Measurements from ENCODE around the gene CCNF.
"Not testable (repeated sequence)": the region's sequence is repeated elsewhere in the genome, so short reads cannot be mapped to it uniquely, and the experiment has no call there.

CCNF gene

GRCh38 chr16:2474877-2475412 lies 45.7 kb downstream of the CCNF start, which contains the start of gene TBC1D24:
Gene TBC1D24, plus strand, starts transcription at chr16:2475127. Its CDS starts 21,022 bp downstream, at chr16:2496149.
- no peaks in the 10 kb centered on the region for H3K27me3 ChIP-seq (replicated peaks; ENCODE audit: control insufficient read depth, insufficient read depth, low read length)
- H3K36me3 ChIP-seq (ENCODE audit: control insufficient read depth, insufficient read depth, low read length, severe bottlenecking) = no peaks in the 10 kb centered on the region
- H3K4me3 ChIP-seq (ENCODE audit: low read length) = peak within 1 kb of the TSS; percentile 86
- H3K9ac ChIP-seq (ENCODE audit: low read length) = peak within 1 kb of the TSS; percentile 91
- no peaks in the 10 kb centered on the region for H3K9me3 ChIP-seq (ENCODE audit: control insufficient read depth, low read length)
- H3K4me1 ChIP-seq (ENCODE audit: control insufficient read depth, insufficient read depth, low read length) = peaks cover 7% of the 10 kb centered on the region
- peak; percentile 96 for DNase-seq (ENCODE audit: low read depth)

GRCh38 chr16:2475413-2476344 lies 46.4 kb downstream of the CCNF start:
- Histone ChIP-seq H3K27me3 (replicated peaks; ENCODE audit: control insufficient read depth, insufficient read depth, low read length) (no peaks in the 10 kb centered on the region), H3K9ac (ENCODE audit: low read length) (peak overlapping the region; percentile 84), H3K4me3 (ENCODE audit: low read length) (peak overlapping the region; percentile 83), H3K4me1 (ENCODE audit: control insufficient read depth, insufficient read depth, low read length) (peaks cover 7% of the 10 kb centered on the region), H3K9me3 (ENCODE audit: control insufficient read depth, low read length) (no peaks in the 10 kb centered on the region), H3K36me3 (ENCODE audit: control insufficient read depth, insufficient read depth, low read length, severe bottlenecking) (no peaks in the 10 kb centered on the region)
- DNase-seq (ENCODE audit: low read depth) = peak; percentile 52

GRCh38 chr16:2476345-2476720 lies 47.1 kb downstream of the CCNF start:
- Histone ChIP-seq H3K9ac (ENCODE audit: low read length) (peak overlapping the region; percentile 84), H3K9me3 (ENCODE audit: control insufficient read depth, low read length) (no peaks in the 10 kb centered on the region), H3K27me3 (replicated peaks; ENCODE audit: control insufficient read depth, insufficient read depth, low read length) (no peaks in the 10 kb centered on the region), H3K4me3 (ENCODE audit: low read length) (peak overlapping the region; percentile 83), H3K4me1 (ENCODE audit: control insufficient read depth, insufficient read depth, low read length) (peaks cover 7% of the 10 kb centered on the region), H3K36me3 (ENCODE audit: control insufficient read depth, insufficient read depth, low read length, severe bottlenecking) (no peaks in the 10 kb centered on the region)
- no peak for DNase-seq (ENCODE audit: low read depth)

GRCh38 chr16:2476741-2477140 lies 47.5 kb downstream of the CCNF start:
- no peak overlapping the region for H3K9ac ChIP-seq (ENCODE audit: low read length)
- no peaks in the 10 kb centered on the region for H3K9me3 ChIP-seq (ENCODE audit: control insufficient read depth, low read length)
- no peaks in the 10 kb centered on the region for H3K36me3 ChIP-seq (ENCODE audit: control insufficient read depth, insufficient read depth, low read length, severe bottlenecking)
- no peak for DNase-seq (ENCODE audit: low read depth)
- no peak overlapping the region for H3K4me3 ChIP-seq (ENCODE audit: low read length)
- peaks cover 7% of the 10 kb centered on the region for H3K4me1 ChIP-seq (ENCODE audit: control insufficient read depth, insufficient read depth, low read length)
- H3K27me3 ChIP-seq (replicated peaks; ENCODE audit: control insufficient read depth, insufficient read depth, low read length) = no peaks in the 10 kb centered on the region

GRCh38 chr16:2477327-2477726 lies 48.1 kb downstream of the CCNF start:
- H3K4me1 ChIP-seq (ENCODE audit: control insufficient read depth, insufficient read depth, low read length) = peaks cover 7% of the 10 kb centered on the region
- H3K4me3 ChIP-seq (ENCODE audit: low read length) = no peak overlapping the region
- no peaks in the 10 kb centered on the region for H3K36me3 ChIP-seq (ENCODE audit: control insufficient read depth, insufficient read depth, low read length, severe bottlenecking)

GRCh38 chr16:2478279-2478678 lies 49.0 kb downstream of the CCNF start:
- no peak overlapping the region for H3K4me3 ChIP-seq (ENCODE audit: low read length)
- no peaks in the 10 kb centered on the region for H3K9me3 ChIP-seq (ENCODE audit: control insufficient read depth, low read length)
- H3K27me3 ChIP-seq (replicated peaks; ENCODE audit: control insufficient read depth, insufficient read depth, low read length) = no peaks in the 10 kb centered on the region
- H3K36me3 ChIP-seq (ENCODE audit: control insufficient read depth, insufficient read depth, low read length, severe bottlenecking) = no peaks in the 10 kb centered on the region
- H3K9ac ChIP-seq (ENCODE audit: low read length) = no peak overlapping the region
- peaks cover 16% of the 10 kb centered on the region for H3K4me1 ChIP-seq (ENCODE audit: control insufficient read depth, insufficient read depth, low read length)
- no peak for DNase-seq (ENCODE audit: low read depth)

More at GRCh38 chr16:2477327-2477726, 48.1 kb downstream of the CCNF start:
- H3K9ac ChIP-seq (ENCODE audit: low read length) = no peak overlapping the region
- no peaks in the 10 kb centered on the region for H3K9me3 ChIP-seq (ENCODE audit: control insufficient read depth, low read length)
- no peak for DNase-seq (ENCODE audit: low read depth)
- no peaks in the 10 kb centered on the region for H3K27me3 ChIP-seq (replicated peaks; ENCODE audit: control insufficient read depth, insufficient read depth, low read length)

DNA sequence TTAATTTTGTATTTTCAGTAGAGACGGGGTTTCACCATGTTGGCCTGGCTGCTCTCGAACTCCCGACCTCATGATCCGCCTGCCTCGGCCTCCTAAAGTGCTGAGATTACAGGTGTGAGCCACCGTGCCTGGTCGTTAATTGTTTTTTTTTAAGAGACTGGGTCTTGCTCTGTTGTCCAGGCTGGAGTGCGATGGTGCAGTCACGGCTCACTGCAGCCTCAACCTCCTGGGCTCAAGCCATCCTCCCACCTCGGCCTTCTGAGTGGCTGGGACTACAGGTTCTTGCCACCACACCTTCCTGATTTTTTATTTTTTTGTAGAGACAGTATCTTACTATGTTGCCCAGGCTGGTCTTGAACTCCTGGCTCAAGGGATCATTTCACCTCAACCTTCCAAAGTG lies 50.7 kb downstream of the CCNF start:
- not testable (repeated sequence) for H3K9me3 ChIP-seq (ENCODE audit: control insufficient read depth, low read length); H3K4me3 ChIP-seq (ENCODE audit: low read length); H3K36me3 ChIP-seq (ENCODE audit: control insufficient read depth, insufficient read depth, low read length, severe bottlenecking); H3K9ac ChIP-seq (ENCODE audit: low read length); DNase-seq (ENCODE audit: low read depth); H3K27me3 ChIP-seq (replicated peaks; ENCODE audit: control insufficient read depth, insufficient read depth, low read length)
- peaks cover 25% of the 10 kb centered on the region for H3K4me1 ChIP-seq (ENCODE audit: control insufficient read depth, insufficient read depth, low read length)

DNA sequence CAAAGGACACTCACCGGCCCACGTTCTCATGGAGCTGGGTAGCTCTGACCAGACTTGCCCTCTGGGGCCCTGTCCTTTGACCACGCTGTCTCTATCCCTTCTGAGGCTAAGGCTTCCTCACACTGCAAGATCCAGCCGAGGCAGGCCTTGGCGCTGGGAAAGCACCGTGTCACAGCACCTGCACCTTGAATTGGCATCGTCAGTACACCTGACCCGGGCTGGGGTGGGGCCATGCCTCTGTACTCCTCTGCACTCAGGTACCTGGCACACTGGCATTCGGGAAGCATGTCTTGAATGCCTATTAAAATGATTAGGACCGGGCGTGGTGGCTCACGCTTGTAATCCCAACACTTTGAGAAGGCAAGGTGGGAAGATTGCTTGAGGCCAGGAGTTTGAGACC lies 51.7 kb downstream of the CCNF start:
- Histone ChIP-seq H3K27me3 (replicated peaks; ENCODE audit: control insufficient read depth, insufficient read depth, low read length) (no peaks in the 10 kb centered on the region), H3K4me3 (ENCODE audit: low read length) (no peak overlapping the region), H3K9me3 (ENCODE audit: control insufficient read depth, low read length) (no peaks in the 10 kb centered on the region), H3K9ac (ENCODE audit: low read length) (no peak overlapping the region), H3K36me3 (ENCODE audit: control insufficient read depth, insufficient read depth, low read length, severe bottlenecking) (no peaks in the 10 kb centered on the region), H3K4me1 (ENCODE audit: control insufficient read depth, insufficient read depth, low read length) (peaks cover 25% of the 10 kb centered on the region)
- no peak for DNase-seq (ENCODE audit: low read depth)

DNA sequence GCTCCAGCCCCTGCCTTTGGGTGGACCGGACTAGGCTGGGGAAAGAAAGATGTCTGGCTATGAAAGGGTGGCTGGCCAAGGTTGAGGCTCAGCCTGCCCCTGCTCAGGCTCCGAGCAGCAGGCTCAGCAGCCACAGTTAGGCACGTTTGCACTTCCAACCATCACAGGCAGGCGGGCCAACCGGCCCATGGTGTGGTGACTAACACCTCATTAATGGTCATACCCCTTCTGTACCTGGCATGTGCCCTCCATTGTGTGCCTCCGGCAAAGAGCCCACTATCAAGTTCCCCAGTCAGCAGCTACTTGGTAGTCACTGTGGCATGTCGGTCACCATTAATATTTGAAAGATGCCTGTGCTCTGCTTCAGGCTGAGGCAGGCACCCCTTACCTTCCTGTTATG lies 52.4 kb downstream of the CCNF start:
- no peaks in the 10 kb centered on the region for H3K9me3 ChIP-seq (ENCODE audit: control insufficient read depth, low read length)
- H3K9ac ChIP-seq (ENCODE audit: low read length) = no peak overlapping the region
- H3K36me3 ChIP-seq (ENCODE audit: control insufficient read depth, insufficient read depth, low read length, severe bottlenecking) = no peaks in the 10 kb centered on the region
- DNase-seq (ENCODE audit: low read depth) = no peak
- H3K4me3 ChIP-seq (ENCODE audit: low read length) = no peak overlapping the region
- no peaks in the 10 kb centered on the region for H3K27me3 ChIP-seq (replicated peaks; ENCODE audit: control insufficient read depth, insufficient read depth, low read length)
- peaks cover 22% of the 10 kb centered on the region for H3K4me1 ChIP-seq (ENCODE audit: control insufficient read depth, insufficient read depth, low read length)

DNA sequence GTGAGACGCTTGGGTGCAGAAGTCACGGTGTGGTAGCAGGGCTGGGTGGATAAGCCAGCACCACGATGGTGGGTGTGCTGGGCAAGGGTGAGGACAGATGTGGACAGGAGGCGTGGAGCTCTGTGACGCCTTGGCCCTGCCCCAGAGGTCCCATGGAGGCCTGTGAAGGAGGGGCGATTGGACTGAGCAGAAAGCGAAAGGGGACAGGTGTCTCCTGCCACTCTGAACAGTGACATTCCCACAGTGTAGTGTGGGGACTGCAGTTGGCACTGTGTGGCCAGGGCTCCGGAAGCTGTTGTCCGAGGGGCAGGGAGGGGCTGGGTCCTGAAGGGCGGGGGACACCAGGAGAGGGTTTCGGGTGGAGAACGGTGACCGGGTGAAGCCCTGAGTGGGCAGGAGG lies 53.0 kb downstream of the CCNF start:
- DNase-seq (ENCODE audit: low read depth) = no peak
- peaks cover 22% of the 10 kb centered on the region for H3K4me1 ChIP-seq (ENCODE audit: control insufficient read depth, insufficient read depth, low read length)
- peak overlapping the region; percentile 76 for H3K9ac ChIP-seq (ENCODE audit: low read length)
- no peaks in the 10 kb centered on the region for H3K27me3 ChIP-seq (replicated peaks; ENCODE audit: control insufficient read depth, insufficient read depth, low read length)
- no peak overlapping the region for H3K4me3 ChIP-seq (ENCODE audit: low read length)
- no peaks in the 10 kb centered on the region for H3K9me3 ChIP-seq (ENCODE audit: control insufficient read depth, low read length)
- H3K36me3 ChIP-seq (ENCODE audit: control insufficient read depth, insufficient read depth, low read length, severe bottlenecking) = no peaks in the 10 kb centered on the region

- Histone ChIP-seq H3K4me3 (ENCODE audit: low read length) (peak overlapping the region; percentile 58), H3K36me3 (ENCODE audit: control insufficient read depth, insufficient read depth, low read length, severe bottlenecking) (no peaks in the 10 kb centered on the region), H3K9ac (ENCODE audit: low read length) (peak overlapping the region; percentile 76), H3K9me3 (ENCODE audit: control insufficient read depth, low read length) (no peaks in the 10 kb centered on the region), H3K27me3 (replicated peaks; ENCODE audit: control insufficient read depth, insufficient read depth, low read length) (no peaks in the 10 kb centered on the region), H3K4me1 (ENCODE audit: control insufficient read depth, insufficient read depth, low read length) (peaks cover 22% of the 10 kb centered on the region)
- peak; percentile 48 for DNase-seq (ENCODE audit: low read depth)
These were observed 53.7 kb downstream of the CCNF start for GRCh38 chr16:2482708-2483534.

All from adipocyte (in vitro differentiated cells).